Dermis blood vessel endothelial cell (primary cell): ENCODE data around the gene UGT1A4. TPM values are rescaled to one million over a fixed set of nuclear protein-coding genes. Genes with fewer than 3 reads are reported as not detected.

ENCODE experiments used
- DNase-seq: peaks from one replicate; pipeline ENCODE4 v3.0.0; 2010
- total RNA-seq: library from RNA; depleted of rRNA; stranded (reverse); fragments of >200 nt; gene quantifications from 2 replicates; pipeline ENCODE4 v1.2.3, GENCODE V29; 2014

UGT1A4 gene
- total RNA-seq, 1 donor from 2014 or later = not detected

DNA sequence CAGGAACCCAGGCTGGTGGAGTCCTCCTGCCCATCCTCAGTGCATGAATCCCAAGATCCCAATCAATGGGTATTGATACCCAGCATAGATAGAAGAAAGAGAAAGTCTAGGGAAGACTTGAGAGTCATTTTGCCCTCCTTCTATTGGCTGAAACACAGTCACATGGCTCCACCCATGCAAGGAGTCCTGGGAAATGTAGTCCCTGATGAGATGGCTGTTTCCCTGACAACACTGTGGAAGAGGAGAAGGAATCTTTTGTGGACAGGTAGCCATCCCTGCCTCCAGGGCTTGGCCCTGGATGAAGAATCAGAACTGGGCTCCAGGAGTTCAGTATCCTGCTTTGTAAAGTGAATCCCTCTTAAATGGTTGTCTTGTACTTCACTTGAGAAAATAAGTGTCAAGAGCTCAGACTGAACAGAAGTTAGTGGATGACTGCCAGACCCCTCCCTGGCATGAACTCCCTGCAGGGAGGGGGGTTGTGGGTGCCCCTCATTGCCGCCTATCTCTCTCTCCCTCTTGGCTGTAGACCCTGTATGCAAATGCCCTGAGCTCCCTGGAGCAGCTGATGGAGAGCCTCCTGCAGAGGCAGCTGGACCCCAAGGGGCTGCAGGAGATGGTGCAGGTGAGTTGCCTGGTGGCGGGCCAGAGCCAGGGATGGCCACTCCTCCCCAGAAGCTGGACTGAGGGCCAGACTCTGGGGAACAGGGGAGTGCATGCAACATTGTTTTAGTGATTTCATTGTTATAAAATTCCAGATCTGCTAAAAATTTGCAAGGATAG is 95.7 kb downstream of the UGT1A4 start:
- DNase-seq = peak; percentile 12

DNA sequence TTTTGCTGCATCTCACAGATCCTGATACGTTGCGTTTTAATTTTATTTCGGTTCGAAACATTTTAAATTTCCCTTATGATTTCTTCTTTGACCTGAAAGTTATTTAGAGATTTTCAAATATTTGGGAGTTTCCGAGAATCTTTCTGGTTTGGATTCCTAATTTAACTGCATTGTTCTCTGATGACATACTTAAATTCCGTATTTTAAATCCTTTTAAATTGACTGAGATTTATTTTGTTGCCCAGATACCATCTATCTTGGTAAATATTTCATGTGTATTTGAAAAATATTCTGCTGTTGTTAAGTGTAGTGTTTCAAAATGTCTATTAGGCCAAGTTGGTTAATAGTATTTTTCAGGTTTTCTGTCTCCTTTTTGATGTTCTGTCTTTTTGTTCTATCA is 97.3 kb downstream of the UGT1A4 start:
- DNase-seq = no peak

DNA sequence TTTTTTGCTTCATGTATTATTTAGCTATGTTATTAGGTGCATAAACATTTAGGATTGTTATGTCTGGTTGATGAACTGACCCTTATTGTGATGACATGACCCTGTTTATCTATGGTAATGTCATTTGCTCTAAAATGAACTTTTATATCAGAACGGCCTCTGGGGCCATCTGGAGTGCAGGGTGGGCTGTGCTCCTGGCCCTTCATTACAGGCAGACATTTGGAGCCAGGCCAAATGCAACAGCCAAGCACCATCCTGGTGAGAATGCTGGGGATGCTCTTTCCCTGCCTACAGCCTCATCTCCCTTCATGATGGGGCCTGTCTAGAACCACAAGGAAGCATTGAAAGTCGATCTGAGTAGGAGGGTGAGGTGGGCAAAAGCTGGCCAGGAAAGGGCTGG is 97.8 kb downstream of the UGT1A4 start:
- DNase-seq = no peak

DNA sequence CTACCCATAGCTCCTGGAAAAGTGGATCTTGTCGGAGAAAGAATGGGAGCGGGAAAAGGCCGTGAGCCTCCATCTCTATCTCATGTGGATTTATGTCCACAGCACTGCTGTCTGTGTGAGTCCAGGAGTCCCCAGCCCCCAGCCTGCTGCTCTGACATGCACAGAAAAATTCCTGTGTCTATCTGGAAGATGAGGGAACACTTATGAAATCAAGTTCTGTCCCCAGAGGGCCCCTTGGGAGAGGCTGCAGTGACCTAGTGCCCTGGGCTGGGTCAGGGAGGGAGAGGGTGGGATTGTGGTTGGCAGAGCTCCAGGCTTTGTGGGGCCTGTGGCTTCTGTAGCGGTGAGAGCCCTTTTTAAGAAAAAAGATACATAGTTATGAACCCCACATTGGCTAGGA is 98.2 kb downstream of the UGT1A4 start:
- DNase-seq = no peak

DNA sequence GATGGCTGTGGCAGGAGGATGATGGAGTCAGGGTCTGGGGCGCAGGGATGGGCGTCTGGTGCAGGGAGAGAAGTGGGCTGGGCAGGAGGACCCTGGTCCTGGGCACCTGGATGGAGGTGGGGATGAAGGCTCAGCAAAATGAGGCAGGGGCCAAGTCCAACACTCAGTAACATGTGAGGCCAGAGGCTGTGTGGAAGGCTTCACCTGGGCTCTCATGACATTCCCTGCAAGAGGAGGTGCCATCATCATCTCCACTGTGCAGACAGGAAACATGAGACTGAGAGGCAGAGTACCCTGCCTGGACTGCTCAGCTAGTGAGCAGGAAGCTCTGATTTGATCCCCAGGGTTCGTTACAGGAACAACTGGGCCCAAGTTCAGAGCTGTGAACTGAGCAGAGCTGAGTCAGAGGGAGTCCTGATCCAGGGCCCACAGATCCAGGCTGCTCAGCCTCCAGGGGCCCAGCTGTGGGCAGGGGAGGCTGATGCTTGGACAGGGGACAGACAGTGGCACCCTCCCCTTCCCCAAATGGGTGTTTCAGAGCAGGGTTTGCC is 98.9 kb downstream of the UGT1A4 start:
- no peak for DNase-seq

DNA sequence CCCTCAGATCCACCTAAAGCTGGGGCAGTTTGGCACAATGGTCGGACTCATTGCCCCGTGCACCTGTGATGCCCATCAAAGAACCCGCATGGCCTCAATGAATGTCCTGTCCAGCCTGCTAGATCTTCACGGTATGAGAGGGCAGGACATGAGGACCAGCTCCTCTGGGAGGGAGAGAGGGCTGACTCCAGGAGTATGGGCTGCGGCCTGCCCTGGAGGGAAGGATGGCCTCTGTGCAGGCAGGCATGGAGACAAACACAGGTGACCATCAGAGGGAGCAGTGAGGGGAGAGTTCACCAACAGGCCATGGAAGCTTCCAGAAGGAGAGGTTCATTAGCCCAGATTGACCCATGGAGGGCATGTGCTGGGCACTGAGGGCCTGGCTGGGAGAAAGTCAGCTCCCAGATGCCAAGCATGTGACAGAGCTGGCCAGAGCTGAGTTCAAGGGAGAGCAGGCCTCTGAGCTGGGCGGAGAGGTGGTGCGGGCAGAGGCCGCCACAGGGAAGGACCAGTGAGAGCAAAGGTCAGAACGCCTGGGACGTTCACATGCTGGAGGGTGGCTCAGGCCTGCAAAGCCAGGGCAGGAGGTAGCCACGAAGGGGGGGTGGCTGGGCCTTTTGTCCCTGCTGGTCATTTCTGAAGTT is 99.6 kb downstream of the UGT1A4 start:
- no peak for DNase-seq

DNA sequence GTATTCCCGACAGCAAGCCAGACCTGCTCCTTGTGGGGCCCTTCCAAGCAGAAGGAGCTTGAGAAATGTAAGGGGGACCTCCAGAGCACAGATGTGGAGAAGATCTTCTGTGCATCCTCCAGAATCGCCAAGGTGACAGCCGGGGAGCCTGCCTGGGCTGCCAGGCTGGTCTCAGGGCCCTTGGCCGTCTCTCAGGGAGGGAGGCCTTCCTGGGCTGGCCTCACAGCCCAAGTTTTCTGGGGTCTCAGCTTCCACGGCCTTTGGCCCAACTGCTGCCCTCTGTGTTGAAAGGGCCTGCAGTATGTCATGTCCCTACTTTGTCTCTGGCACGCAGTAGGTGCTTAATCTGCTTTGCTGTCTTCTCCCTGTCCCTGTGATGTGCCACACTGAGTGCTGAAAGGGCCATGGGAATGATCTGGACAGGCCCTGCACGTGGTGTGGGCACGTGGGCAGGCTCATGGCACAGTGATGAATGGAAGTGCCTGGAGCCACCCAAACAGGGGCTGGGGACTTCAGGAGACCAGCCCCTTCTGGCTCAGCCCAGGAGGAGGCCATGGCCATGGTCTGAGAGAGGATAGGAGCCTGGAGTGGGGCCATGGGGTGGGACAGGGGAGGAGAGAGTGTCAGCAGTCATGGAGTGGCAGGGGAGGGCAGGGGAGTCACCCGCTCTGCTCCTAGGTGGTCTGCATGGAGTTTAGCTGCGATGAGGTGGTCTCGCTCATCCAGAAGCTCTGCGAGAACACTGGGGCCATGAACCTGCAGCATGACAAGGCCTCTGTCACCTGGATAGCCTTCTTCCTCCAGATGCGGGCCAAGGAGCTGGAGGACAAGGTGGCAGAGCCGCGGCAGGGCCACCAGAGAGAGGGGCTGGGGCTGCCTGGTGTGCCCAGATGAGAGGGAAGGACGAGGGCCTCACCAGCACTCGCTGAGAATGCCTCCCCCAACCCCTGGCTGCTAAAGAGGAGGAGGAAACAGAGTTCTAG is 100.4 kb downstream of the UGT1A4 start:
- no peak for DNase-seq

DNA sequence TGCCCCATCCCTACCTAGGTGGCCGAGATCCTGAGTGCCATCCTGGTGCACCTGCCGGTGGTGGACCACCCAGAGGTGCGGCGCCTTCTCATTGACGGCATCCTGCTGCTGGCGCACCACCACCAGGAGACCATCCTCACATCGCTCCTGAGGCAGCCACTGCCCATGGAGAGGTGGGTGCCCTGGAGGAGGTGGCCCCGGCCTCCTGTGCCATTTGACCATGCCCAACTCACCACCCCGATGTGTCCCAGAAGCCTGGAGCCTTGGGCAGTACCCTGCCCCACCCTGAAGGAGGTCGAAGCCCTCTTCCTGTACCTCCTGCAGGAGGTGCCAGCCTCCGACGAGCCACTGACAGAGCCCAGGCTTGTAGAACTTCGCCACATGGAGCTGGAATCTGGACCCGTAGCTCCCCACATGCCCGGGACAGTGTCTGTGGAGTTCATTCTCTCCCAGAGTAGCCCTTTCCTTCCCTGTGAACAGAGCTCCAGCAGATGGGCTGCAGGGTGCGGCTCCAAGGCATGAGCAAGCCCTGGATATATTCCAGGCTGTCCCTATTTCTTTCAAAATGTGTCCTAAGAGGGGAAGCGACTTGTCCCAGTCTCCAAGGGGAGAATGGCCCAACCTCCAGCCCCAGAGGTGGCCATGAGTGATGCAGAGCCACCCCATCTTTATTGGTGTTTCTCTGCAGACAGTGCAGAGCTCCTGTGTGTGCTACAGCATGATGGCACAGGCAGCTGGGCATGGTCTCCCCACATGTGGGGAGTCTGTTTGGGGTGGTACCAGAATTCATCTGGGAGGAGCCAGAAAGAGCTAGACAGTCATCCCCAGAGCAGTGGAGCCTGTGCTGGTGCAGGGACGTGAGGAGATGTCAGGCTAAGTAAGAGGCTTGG is 101.6 kb downstream of the UGT1A4 start:
- no peak for DNase-seq

DNA sequence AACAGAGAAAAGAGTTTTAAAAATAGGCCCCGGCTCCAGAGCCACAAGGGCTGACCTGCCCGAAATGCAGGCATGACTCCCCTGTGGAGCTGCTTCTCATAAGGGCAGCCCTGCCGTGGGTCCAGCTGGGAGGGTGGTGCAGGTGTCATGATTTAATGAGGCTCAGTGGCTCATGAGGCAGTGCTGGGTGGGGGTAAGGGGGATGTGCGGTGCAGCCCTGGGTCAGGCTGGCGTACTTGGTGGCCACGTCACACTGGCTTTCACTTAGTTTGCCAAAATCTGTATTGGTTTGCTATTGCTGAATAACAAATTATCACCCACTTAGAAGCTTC is 102.2 kb downstream of the UGT1A4 start:
- DNase-seq = no peak

DNA sequence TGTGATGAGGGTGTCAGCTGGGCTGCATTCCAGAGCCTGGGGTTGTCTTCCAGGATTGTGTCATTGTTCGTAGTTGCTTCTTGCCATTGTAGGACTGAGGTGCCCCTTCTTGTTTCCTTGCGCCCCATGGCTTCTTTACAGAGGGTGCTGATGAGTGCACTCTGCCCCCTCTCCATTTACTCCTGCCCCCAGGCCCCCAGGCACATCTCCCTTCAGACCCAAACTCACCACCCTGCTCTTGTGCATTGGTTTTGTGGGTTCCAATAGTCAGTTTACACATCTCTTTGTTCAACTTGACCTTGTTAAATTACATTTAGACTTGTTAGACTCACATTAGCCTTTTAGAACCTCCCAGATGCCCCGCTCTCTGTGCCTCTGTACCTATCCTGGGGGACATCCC is 102.7 kb downstream of the UGT1A4 start:
- no peak for DNase-seq

DNA sequence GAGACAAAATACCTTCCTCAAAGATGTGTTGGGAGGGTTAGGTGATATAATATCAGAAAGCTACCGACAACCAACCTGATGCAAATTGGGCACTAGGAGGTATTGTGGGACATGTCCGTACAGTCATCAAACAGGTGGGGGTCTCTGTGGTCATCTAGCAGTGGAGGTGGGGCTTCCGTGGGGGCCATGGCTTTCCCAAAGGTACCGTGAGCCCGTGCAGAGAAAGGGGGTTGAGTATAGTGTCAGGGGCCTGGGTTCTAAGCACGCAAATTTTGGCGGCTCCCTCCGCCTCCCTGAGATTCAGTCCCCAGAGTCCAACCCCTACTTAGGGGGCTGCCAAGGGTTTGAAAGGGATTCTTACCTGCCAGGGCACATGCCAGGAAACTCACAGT is 103.2 kb downstream of the UGT1A4 start:
- DNase-seq = no peak

DNA sequence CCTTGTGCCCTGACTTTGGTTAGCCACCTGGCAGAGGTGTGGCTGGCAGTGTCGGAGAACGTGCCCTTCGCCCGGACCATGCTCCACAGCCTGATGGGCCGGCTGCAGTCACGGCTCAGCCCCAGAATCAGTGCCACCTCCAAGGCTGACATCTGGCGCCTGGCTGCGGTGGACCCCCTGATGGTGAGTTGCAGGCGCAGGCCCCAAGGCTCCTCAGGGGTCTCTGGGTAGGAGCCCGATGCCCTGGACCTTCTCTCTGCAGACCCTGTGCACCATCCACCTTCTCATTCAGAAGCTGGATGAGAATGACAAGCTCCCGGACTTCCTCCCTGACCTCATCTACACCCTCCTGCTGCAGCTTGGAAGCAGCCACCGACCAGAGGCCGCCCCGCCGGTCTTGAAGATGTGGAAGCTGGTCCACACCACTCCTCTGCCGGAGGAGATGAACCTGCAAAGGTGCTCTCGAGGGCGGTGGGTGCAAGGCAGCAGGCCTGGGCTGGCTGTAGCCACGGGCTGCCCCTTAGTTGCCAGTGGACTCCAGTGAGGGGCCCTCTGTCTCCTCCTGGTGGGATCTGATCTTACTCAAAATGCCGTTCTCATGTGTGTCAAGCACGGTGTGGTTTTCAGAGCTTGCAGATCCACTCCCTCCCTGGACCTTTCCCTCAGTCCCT is 103.7 kb downstream of the UGT1A4 start:
- no peak for DNase-seq

Other genes with a start within 250 kb of the UGT1A4 start
- 21.3 and 40.9 TPM in 2 replicates for gene USP40, start 152.0 kb upstream of the UGT1A4 start, total RNA-seq
- not detected in 2 replicates for gene UGT1A8, start 101.1 kb upstream of the UGT1A4 start, total RNA-seq
- not detected in 2 replicates for gene UGT1A10, start 82.3 kb upstream of the UGT1A4 start, total RNA-seq
- under 0.01 and 0.05 TPM in 2 replicates for gene UGT1A9, start 46.8 kb upstream of the UGT1A4 start, total RNA-seq
- gene UGT1A7, start 36.8 kb upstream of the UGT1A4 start, total RNA-seq = not detected in 2 replicates
- 0.88 and 2.2 TPM in 2 replicates for gene UGT1A6, start 25.8 kb upstream of the UGT1A4 start, total RNA-seq
- not detected in 2 replicates for gene UGT1A5, start 5.8 kb upstream of the UGT1A4 start, total RNA-seq
- not detected in 2 replicates for gene UGT1A3, start 10.3 kb downstream of the UGT1A4 start, total RNA-seq
- not detected in 2 replicates for gene UGT1A1, start 41.5 kb downstream of the UGT1A4 start, total RNA-seq
- gene MROH2A, start 59.6 kb downstream of the UGT1A4 start, total RNA-seq = not detected in 2 replicates
- 10.4 and 19.8 TPM in 2 replicates for gene HJURP, start 135.8 kb downstream of the UGT1A4 start, total RNA-seq
- gene TRPM8, start 198.6 kb downstream of the UGT1A4 start, total RNA-seq = not detected in 2 replicates